ENCODE results near the gene ARHGAP26.

The ARHGAP26 gene

GRCh38 chr5:143248391-143248790, 478.2 kb downstream of the ARHGAP26 start:
- DNase-seq (ENCODE audit: extremely low read depth in 1 of 2, low read depth in 1 of 2): no peak

DNA sequence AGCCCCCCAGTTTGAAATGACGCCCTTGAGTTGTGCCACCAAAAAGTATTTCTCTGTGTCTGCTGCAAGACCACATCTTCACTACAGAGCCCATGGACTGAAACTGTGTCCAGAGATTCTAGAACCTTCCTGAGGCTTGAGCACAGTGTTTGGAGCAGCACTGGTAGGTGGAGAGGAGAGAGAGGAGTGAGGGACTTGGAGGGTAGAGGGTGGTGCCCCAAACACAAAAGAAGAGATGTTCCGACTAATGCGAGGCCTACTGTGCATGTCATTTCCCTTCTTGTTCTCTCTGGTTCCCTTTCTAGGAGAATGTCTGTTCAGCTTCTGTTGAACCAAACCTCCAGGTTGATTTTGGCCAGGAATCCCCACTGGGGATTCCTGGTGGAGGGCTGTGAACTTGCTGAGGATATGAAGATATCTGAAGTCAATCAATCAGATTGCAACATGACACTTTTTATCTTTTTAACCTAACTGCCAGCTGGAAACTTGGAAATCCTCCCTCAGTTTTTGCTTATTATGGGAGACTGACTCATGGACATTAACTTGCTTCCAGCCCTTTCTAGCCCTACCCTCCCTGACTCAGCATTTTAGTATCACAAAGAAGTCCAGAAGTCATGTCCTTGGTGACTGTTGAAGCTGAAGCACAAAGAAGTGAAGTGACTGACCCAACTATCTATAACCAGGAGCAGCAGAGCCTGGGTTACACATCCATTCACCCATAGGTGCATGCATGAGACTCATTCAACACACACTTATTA, 478.8 kb downstream of the ARHGAP26 start:
- no peak for DNase-seq (ENCODE audit: extremely low read depth in 1 of 2, low read depth in 1 of 2)

DNA sequence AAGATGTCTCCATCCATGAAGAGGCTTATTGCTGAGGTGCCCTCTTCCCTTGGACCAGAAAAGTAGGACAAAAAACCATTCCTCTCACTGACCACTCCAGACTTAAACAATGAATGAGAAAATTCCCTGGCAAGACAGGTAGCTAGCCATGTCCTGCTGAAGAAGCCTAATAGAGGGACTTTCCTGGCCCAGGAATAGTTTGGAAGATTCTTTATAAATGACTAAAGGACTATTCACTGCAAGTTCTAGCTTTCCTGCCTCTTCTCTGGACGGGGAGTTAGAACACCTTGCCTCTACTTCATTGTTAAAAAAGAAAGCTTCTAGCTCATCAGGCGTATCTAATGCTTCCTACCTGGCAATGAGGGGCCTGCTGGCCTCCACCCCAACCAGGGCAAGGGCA, 479.7 kb downstream of the ARHGAP26 start:
- no peak for DNase-seq (ENCODE audit: extremely low read depth in 1 of 2, low read depth in 1 of 2)

DNA sequence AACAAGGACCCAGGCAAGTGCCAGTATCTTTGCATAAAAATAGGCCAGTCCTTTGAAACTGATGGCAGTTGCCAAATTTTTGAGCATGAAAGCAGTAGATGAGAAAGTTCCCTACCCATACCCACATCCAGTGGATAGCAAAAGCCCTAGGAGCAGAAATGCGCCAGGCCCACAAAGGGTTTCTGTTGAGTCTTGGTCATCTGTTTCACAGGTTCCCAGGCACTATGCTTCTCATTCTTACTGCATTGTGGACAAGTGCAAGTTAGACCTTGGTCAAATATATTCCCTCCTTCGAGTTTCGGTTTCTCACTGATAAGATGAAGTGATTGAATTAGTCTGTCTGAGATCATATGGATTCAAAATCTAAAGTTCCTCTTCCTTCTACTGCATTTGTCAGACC, 481.0 kb downstream of the ARHGAP26 start:
- DNase-seq (ENCODE audit: extremely low read depth in 1 of 2, low read depth in 1 of 2): no peak

DNA sequence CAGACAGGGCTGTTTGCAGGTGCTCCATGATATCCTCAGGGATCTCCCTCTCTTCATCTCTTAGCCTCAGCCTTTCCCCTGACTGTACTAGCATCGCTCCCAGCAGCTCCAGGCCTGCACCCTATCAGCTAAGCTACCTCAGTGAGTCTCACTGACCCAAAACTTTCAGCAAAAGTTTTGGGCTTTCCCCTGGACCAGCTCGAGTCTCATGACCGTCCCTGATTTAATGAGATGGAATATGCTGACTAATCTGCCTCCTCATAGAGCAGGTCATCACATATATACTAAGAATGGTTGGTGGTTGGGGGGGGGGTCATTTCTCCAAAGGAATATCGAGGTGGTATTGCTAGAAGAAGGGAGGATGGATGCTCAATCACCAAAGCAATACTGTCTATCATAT, 481.8 kb downstream of the ARHGAP26 start:
- DNase-seq (ENCODE audit: extremely low read depth in 1 of 2, low read depth in 1 of 2): no peak

DNA sequence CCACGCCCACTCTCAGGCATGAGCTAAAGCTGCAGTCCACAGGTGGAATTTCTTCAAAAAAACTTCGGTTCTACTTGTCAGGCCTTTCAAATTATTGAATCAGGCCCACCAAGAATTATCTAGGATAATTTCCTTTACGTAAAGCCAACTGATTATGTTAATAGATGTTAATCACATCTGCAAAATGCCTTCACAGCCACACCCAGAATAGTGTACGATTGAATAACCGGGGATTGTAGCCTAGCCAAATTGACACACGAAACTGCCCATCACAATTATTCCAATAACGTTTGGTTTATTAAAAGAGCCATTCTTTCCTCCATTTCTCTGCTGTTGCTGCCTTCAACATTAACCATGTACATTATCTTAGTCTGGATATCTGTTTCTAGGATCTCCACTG, 484.6 kb downstream of the ARHGAP26 start:
- DNase-seq (ENCODE audit: extremely low read depth in 1 of 2, low read depth in 1 of 2): no peak

GRCh38 chr5:143258559-143259253, 488.5 kb downstream of the ARHGAP26 start:
- DNase-seq (ENCODE audit: extremely low read depth in 1 of 2, low read depth in 1 of 2): no peak

DNA sequence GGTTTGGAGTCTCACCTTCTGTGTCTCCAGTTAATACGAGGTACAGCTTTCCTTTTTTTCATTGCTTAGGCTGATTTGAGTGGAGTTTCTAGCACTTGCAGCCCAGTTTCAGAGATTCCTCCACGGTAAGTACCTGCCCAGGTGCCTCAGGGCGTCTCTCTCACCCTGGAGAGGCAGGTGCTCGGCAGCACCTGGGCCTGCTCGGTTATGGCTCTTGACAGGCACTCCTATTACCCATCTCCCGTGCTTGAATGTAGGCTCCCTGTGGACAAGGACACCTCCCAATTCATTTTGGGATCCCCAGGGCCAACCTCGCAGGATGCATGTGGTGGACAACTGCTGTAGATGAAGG, 489.1 kb downstream of the ARHGAP26 start:
- DNase-seq (ENCODE audit: extremely low read depth in 1 of 2, low read depth in 1 of 2): no peak

- peak in 1 of 2 donors; percentile 22 for DNase-seq (ENCODE audit: extremely low read depth in 1 of 2, low read depth in 1 of 2)
Observed at GRCh38 chr5:143261748-143262392, 491.7 kb downstream of the ARHGAP26 start.

DNA sequence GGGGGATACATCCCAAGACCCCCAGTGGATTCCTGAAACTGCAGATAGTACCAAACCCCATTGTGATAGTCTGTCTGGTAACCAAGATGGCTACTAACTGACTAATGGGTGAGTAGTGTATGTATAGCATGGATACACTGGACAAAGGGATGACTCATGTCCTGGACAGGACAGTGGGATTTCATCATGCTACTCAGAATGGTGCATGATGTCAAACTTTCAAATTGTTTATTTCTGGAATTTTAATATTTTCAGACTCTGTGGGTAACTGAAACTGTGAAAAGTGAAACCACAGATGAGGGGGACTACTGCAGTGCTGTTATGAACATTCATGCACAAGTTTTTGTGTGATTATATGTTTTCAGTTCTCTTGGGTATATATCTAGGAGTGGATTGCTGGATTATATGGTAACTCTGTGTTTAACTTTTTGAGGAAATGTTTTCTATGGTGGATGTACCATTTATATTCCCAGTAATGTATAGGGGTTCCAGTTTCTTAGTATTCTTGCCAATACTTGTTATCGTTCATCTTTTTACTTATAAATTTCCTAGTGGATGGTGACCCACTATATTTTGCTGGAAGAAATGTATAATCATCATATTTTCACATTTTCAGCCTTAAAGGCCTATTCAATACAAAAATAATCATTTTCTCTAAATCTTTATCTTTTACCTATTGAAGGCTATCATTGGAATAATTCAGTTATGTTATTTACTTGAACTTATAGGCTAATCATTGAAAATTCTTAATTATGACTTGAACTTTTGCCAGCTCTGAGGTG, 492.4 kb downstream of the ARHGAP26 start:
- DNase-seq (ENCODE audit: extremely low read depth in 1 of 2, low read depth in 1 of 2): no peak

DNA sequence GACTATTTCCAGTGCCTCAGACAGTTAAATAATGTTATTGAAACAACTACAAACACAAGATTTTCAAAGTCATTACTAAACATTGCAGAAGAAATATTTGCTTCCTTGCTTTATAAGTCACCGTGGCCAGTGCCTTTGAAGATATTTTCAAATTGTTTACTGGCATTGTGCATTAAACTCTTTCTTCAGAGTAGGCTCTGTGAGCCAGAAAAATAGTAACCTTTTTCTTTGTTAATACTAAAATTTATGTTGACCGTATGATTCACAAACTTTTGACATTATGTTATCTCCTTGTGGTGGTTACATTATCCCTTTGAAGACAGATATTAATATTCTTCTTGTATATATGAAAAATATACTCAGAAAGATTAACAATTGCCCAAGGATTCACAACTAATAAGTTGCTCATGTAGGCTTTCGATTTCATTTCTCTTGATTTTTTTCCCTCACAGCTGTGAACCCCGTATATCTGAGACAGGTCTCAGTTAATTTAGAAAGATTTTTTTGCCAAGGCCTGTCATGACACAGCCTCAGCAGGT, 493.2 kb downstream of the ARHGAP26 start:
- no peak for DNase-seq (ENCODE audit: extremely low read depth in 1 of 2, low read depth in 1 of 2)

DNA sequence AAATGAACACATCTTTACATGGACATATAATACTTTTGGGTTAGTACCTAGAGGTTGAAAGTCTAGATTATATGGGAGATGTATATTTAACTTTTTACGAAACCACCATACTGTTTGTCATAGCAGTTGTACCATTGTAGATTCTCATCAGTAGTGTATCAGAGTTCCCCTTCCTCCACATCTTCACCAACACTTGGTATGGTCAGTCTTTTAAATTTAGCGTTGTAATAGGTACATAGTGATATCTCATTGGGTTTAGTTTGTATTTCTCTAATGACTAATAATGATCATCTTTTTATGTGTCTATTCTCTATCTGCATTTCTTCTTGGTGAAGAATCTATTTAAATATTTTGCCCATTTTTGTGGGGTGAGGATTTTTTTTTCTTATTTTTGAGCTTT, 495.8 kb downstream of the ARHGAP26 start:
- no peak for DNase-seq (ENCODE audit: extremely low read depth in 1 of 2, low read depth in 1 of 2)

GRCh38 chr5:143267186-143267585, 497.0 kb downstream of the ARHGAP26 start:
- no peak for DNase-seq (ENCODE audit: extremely low read depth in 1 of 2, low read depth in 1 of 2)

DNA sequence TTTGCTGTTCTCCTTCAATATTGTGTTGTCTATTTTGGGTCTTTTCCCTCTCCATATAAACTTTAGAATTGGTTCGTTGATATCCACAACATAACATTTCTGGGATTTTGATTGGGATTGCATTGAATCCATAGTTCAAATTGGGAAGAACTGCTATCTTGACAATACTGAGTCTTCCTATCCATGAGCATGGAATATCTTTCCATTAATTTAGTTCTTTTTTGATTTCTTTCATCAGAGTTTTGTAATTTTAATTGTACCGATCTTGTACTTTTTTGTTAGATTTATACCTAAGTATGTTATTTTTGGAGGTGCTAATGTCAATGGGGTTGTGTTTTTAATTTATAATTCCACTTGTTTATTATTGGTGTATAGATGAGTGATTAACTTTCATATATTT, 498.2 kb downstream of the ARHGAP26 start:
- no peak for DNase-seq (ENCODE audit: extremely low read depth in 1 of 2, low read depth in 1 of 2)

GRCh38 chr5:143271431-143271830, 501.3 kb downstream of the ARHGAP26 start:
- no peak for DNase-seq (ENCODE audit: extremely low read depth in 1 of 2, low read depth in 1 of 2)

GRCh38 chr5:143274952-143275351, 504.8 kb downstream of the ARHGAP26 start:
- no peak for DNase-seq (ENCODE audit: extremely low read depth in 1 of 2, low read depth in 1 of 2)

GRCh38 chr5:143275512-143276363, 505.6 kb downstream of the ARHGAP26 start:
- no peak for DNase-seq (ENCODE audit: extremely low read depth in 1 of 2, low read depth in 1 of 2)

- DNase-seq (ENCODE audit: extremely low read depth in 1 of 2, low read depth in 1 of 2): no peak
Observed at GRCh38 chr5:143277536-143277935, 507.4 kb downstream of the ARHGAP26 start.
